Measurements from ENCODE around the gene COX6A2.

COX6A2 gene

GRCh38 chr16:31455601-31456314, 27.6 kb upstream of the COX6A2 start:
- Histone ChIP-seq H3K27ac (ENCODE audit: low read length) (no peak overlapping the region), H4K20me1 (ENCODE audit: insufficient read depth, low read length) (no peaks in the 10 kb centered on the region), H3K4me3 (ENCODE audit: low read length) (no peak overlapping the region), H3K36me3 (replicated peaks; ENCODE audit: insufficient read depth, low read length) (no peaks in the 10 kb centered on the region), H3F3A (ENCODE audit: insufficient read depth, low read length) (peaks cover 19% of the 10 kb centered on the region), H3K9me3 (replicated peaks; ENCODE audit: insufficient read depth, low read length) (no peaks in the 10 kb centered on the region), H3K9ac (ENCODE audit: low read length) (no peak overlapping the region), H3K27me3 (replicated peaks; ENCODE audit: insufficient read depth, low read length) (no peaks in the 10 kb centered on the region), H3K4me2 (ENCODE audit: low read depth, low read length) (no peak overlapping the region), H3K9me2 (replicated peaks; ENCODE audit: insufficient read depth, low read length) (no peaks in the 10 kb centered on the region), H3K4me1 (ENCODE audit: low read length) (peaks cover 5% of the 10 kb centered on the region), H2AFZ (ENCODE audit: low read length) (no peak overlapping the region), H3K79me2 (ENCODE audit: low read length) (peaks cover 37% of the 10 kb centered on the region)
- TF ChIP-seq CTCF (IDR thresholded peaks at IDR 0.05; ENCODE audit: low read length): peak; percentile 18; the same call in 1 of the 2 replicates
- no peak for TF ChIP-seq EZH2phosphoT487 (IDR thresholded peaks at IDR 0.05; ENCODE audit: low read length)
- DNase-seq: no peak

- Histone ChIP-seq H3K4me1 (ENCODE audit: low read length) (no peaks in the 10 kb centered on the region), H3K79me2 (ENCODE audit: low read length) (peaks cover 29% of the 10 kb centered on the region), H3K9me2 (replicated peaks; ENCODE audit: insufficient read depth, low read length) (no peaks in the 10 kb centered on the region), H3K27me3 (replicated peaks; ENCODE audit: insufficient read depth, low read length) (no peaks in the 10 kb centered on the region), H3K9me3 (replicated peaks; ENCODE audit: insufficient read depth, low read length) (no peaks in the 10 kb centered on the region), H3K9ac (ENCODE audit: low read length) (no peak overlapping the region), H3K36me3 (replicated peaks; ENCODE audit: insufficient read depth, low read length) (no peaks in the 10 kb centered on the region), H3K4me3 (ENCODE audit: low read length) (no peak overlapping the region), H3K4me2 (ENCODE audit: low read depth, low read length) (no peak overlapping the region), H2AFZ (ENCODE audit: low read length) (no peak overlapping the region), H3K27ac (ENCODE audit: low read length) (no peak overlapping the region), H4K20me1 (ENCODE audit: insufficient read depth, low read length) (no peaks in the 10 kb centered on the region), H3F3A (ENCODE audit: insufficient read depth, low read length) (peaks cover 4% of the 10 kb centered on the region; the same call in 1 of the 2 replicates)
- TF ChIP-seq CTCF (IDR thresholded peaks at IDR 0.05; ENCODE audit: low read length) (no peak), EZH2 (optimal IDR thresholded peaks at IDR 0.05; ENCODE audit: low read depth, low read length) (no peak)
- DNase-seq: no peak
Observed at GRCh38 chr16:31453255-31454204, 25.4 kb upstream of the COX6A2 start.

- Histone ChIP-seq H3K79me2 (ENCODE audit: low read length) (peaks cover 22% of the 10 kb centered on the region), H3K9me2 (replicated peaks; ENCODE audit: insufficient read depth, low read length) (no peaks in the 10 kb centered on the region), H3K9ac (ENCODE audit: low read length) (no peak overlapping the region), H3K27ac (ENCODE audit: low read length) (no peak overlapping the region), H3K27me3 (replicated peaks; ENCODE audit: insufficient read depth, low read length) (no peaks in the 10 kb centered on the region), H3K9me3 (replicated peaks; ENCODE audit: insufficient read depth, low read length) (no peaks in the 10 kb centered on the region), H3K4me2 (ENCODE audit: low read depth, low read length) (no peak overlapping the region), H2AFZ (ENCODE audit: low read length) (no peak overlapping the region), H3K4me3 (ENCODE audit: low read length) (no peak overlapping the region), H3F3A (ENCODE audit: insufficient read depth, low read length) (no peaks in the 10 kb centered on the region), H4K20me1 (ENCODE audit: insufficient read depth, low read length) (no peaks in the 10 kb centered on the region), H3K36me3 (replicated peaks; ENCODE audit: insufficient read depth, low read length) (no peaks in the 10 kb centered on the region), H3K4me1 (ENCODE audit: low read length) (no peaks in the 10 kb centered on the region)
- TF ChIP-seq EZH2phosphoT487 (IDR thresholded peaks at IDR 0.05; ENCODE audit: low read length) (no peak), EZH2 (optimal IDR thresholded peaks at IDR 0.05; ENCODE audit: low read depth, low read length) (no peak), CTCF (IDR thresholded peaks at IDR 0.05; ENCODE audit: low read length) (no peak)
- no peak for DNase-seq
Observed at GRCh38 chr16:31452631-31453106, 24.5 kb upstream of the COX6A2 start.
